HEK293T (cell line): ENCODE data around the gene ARHGAP21.

Source experiments
- ARNT ChIP-seq: fragments of 450-650 bp; IDR thresholded peaks from 2 replicates; pipeline ENCODE4 v1.6.1; 2017; ENCODE audit warnings: mild to moderate bottlenecking
- BHLHE40 ChIP-seq: fragments of 450-650 bp; IDR thresholded peaks from 2 replicates; pipeline ENCODE4 v1.6.1; 2016; ENCODE audit warnings: mild to moderate bottlenecking, moderate library complexity, borderline replicate concordance
- ELF4 ChIP-seq: fragments of 450-650 bp; IDR thresholded peaks from 2 replicates; pipeline ENCODE4 v1.6.1; 2017; ENCODE audit warnings: antibody characterized with exemption
- FOXA1 ChIP-seq: fragments of 450-650 bp; IDR thresholded peaks from 2 replicates; pipeline ENCODE4 v1.6.1; 2016; ENCODE audit warnings: mild to moderate bottlenecking
- FOXK2 ChIP-seq: fragments of 450-650 bp; IDR thresholded peaks from 2 replicates; pipeline ENCODE4 v1.6.1; 2016; ENCODE audit warnings: mild to moderate bottlenecking
- LEF1 ChIP-seq: fragments of 450-650 bp; IDR thresholded peaks from 2 replicates; pipeline ENCODE4 v1.6.1; 2017; ENCODE audit warnings: mild to moderate bottlenecking, borderline replicate concordance
- NFRKB ChIP-seq: fragments of 450-650 bp; IDR thresholded peaks from 2 replicates; pipeline ENCODE4 v1.6.1; 2016; ENCODE audit warnings: mild to moderate bottlenecking, moderate library complexity
- PKNOX1 ChIP-seq: fragments of 450-650 bp; IDR thresholded peaks from 2 replicates; pipeline ENCODE4 v1.6.1; 2016
- SP1 ChIP-seq: fragments of 450-650 bp; IDR thresholded peaks from 2 replicates; pipeline ENCODE4 v1.6.1; 2017
- SUZ12 ChIP-seq: fragments of 450-650 bp; IDR thresholded peaks from 2 replicates; pipeline ENCODE4 v1.6.1; 2016; ENCODE audit warnings: mild to moderate bottlenecking
- TARDBP ChIP-seq: fragments of 450-650 bp; IDR thresholded peaks from 2 replicates; pipeline ENCODE4 v1.6.1; 2016
- ZNF384 ChIP-seq: fragments of 450-650 bp; IDR thresholded peaks from 2 replicates; pipeline ENCODE4 v1.6.1; 2016

GRCh38 chr10:24617771-24618396 is 105.8 kb downstream of the ARHGAP21 start:
- no peak for TF ChIP-seq SP1
- no peak for TF ChIP-seq NFRKB
- no peak for TF ChIP-seq ZNF384
- no peak for TF ChIP-seq SUZ12
- TF ChIP-seq PKNOX1: no peak
- no peak for TF ChIP-seq ELF4
- no peak for TF ChIP-seq ARNT
- no peak for TF ChIP-seq FOXA1
- no peak for TF ChIP-seq BHLHE40
- no peak for TF ChIP-seq LEF1
- TF ChIP-seq TARDBP: no peak
- TF ChIP-seq FOXK2: no peak
